Ureter (tissue), 1 donor: Measurements from ENCODE around the gene MLEC. TPM values are rescaled to one million over a fixed set of nuclear protein-coding genes. Genes with fewer than 3 reads are reported as not detected.

ENCODE experiments used
- DNase-seq: peaks from one replicate; pipeline ENCODE4 v3.0.0-alpha.2; 2020; ENCODE audit warnings: low spot score
- total RNA-seq: library from RNA; stranded (reverse); gene quantifications from one replicate; pipeline ENCODE4 v1.2.4, GENCODE V29; 2023
- donor health status: DM: yes; HTN: yes; CAD: no.

MLEC gene
- total RNA-seq, 1 donor from 2014 or later, result 150 TPM

GRCh38 chr12:120741476-120742421 is 54.8 kb downstream of the MLEC start:
- DNase-seq, result no peak

- DNase-seq, result no peak
Measured at GRCh38 chr12:120744922-120745493, 58.1 kb downstream of the MLEC start.

- DNase-seq, result no peak
Measured at GRCh38 chr12:120748242-120748641, 61.3 kb downstream of the MLEC start.

DNA sequence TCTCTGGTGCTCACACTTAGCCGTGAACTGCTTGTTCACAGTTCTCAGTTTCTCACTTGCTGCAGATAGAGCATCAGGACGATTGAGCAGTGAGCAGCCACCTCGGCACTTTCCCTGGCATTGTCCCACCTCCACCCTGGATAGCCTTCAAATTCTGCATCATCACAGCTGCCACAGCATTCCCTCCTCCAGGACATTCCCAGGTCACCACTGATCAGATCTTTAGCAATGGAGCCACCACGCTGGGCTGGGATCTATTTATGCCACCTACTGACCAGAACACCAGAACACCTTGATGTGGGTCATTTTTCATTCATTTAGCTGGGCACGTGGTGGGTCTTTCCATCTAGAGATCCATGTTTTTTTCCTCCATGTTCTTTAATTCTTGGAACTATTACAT is 62.3 kb downstream of the MLEC start:
- DNase-seq, result no peak

- no peak for DNase-seq
Measured at GRCh38 chr12:120750806-120751205, 63.9 kb downstream of the MLEC start.

DNA sequence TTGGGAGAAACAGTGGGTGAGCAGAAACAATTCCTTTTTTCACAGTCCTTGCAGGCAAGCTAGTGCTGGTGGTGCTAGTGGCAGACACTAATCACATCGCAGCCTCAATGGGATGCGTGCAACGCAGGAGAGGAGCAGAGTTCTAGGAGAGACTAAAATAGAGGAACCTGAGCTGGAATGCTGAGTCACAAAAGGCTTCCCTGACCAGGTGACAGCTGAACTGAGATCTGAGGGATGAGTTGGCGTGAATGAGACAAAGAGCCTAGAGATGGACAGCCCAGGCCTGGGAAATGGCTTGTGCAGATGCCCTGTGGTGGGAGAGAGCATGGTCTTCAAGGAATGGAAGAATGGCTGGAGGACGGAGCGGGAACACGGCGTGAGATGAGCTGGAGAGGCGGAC is 64.4 kb downstream of the MLEC start:
- no peak for DNase-seq

Other genes starting within 250 kb of the MLEC start
- 321 TPM for gene COX6A1, start 249.0 kb upstream of the MLEC start, total RNA-seq
- 15.8 TPM for gene TRIAP1, start 240.8 kb upstream of the MLEC start, total RNA-seq
- 22.5 TPM for gene GATC, start 240.7 kb upstream of the MLEC start, total RNA-seq
- gene SRSF9, start 217.4 kb upstream of the MLEC start, total RNA-seq, result 155 TPM
- 313 TPM for gene DYNLL1, start 191.0 kb upstream of the MLEC start, total RNA-seq
- gene COQ5, start 158.0 kb upstream of the MLEC start, total RNA-seq, result 28.8 TPM
- gene RNF10, start 152.8 kb upstream of the MLEC start, total RNA-seq, result 236 TPM
- gene POP5, start 105.7 kb upstream of the MLEC start, total RNA-seq, result 54.6 TPM
- gene CABP1, start 46.5 kb upstream of the MLEC start, total RNA-seq, result 5.9 TPM
- 28.4 TPM for gene UNC119B, start 23.3 kb downstream of the MLEC start, total RNA-seq
- 14.2 TPM for gene ACADS, start 38.7 kb downstream of the MLEC start, total RNA-seq
- 87.3 TPM for gene SPPL3, start 217.2 kb downstream of the MLEC start, total RNA-seq